ENCODE measurements around the gene TP53RK. TPM values are rescaled to one million over a fixed set of nuclear protein-coding genes. Genes with fewer than 3 reads are reported as not detected.

Gene TP53RK
- total RNA-seq, 1 donor from 2014 or later, result 19.5 TPM

GRCh38 chr20:46683011-46683667 lies 6.1 kb downstream of the TP53RK start:
- Mint-ChIP-seq H3K27ac (ENCODE audit: unreplicated experiment) (no peak overlapping the region), H3K9me3 (no peaks in the 10 kb centered on the region), H3K4me1 (peaks cover 46% of the 10 kb centered on the region), H3K27me3 (ENCODE audit: low read depth) (no peaks in the 10 kb centered on the region), H3K36me3 (ENCODE audit: low read depth) (peaks cover 10% of the 10 kb centered on the region), H3K4me3 (peak overlapping the region; percentile 73)
- no peak for TF ChIP-seq CTCF (conservative IDR thresholded peaks at IDR 0.05)
- DNase-seq (ENCODE audit: low read depth, low spot score), result no peak

- H3K9me3 Mint-ChIP-seq, result no peaks in the 10 kb centered on the region
- no peak overlapping the region for H3K27ac Mint-ChIP-seq (ENCODE audit: unreplicated experiment)
- no peak for DNase-seq (ENCODE audit: low read depth, low spot score)
- no peaks in the 10 kb centered on the region for H3K27me3 Mint-ChIP-seq (ENCODE audit: low read depth)
- no peak for TF ChIP-seq CTCF (conservative IDR thresholded peaks at IDR 0.05)
- H3K4me1 Mint-ChIP-seq, result peaks cover 37% of the 10 kb centered on the region
- H3K36me3 Mint-ChIP-seq (ENCODE audit: low read depth), result peaks cover 10% of the 10 kb centered on the region
- H3K4me3 Mint-ChIP-seq, result peak overlapping the region; percentile 70
Measured at GRCh38 chr20:46682063-46682821, 7.0 kb downstream of the TP53RK start.

- Mint-ChIP-seq H3K27ac (ENCODE audit: unreplicated experiment) (no peak overlapping the region), H3K4me3 (peak overlapping the region; percentile 70), H3K4me1 (peaks cover 33% of the 10 kb centered on the region), H3K9me3 (no peaks in the 10 kb centered on the region), H3K27me3 (ENCODE audit: low read depth) (no peaks in the 10 kb centered on the region), H3K36me3 (ENCODE audit: low read depth) (peaks cover 7% of the 10 kb centered on the region)
- DNase-seq (ENCODE audit: low read depth, low spot score), result peak; percentile 72
- TF ChIP-seq CTCF (conservative IDR thresholded peaks at IDR 0.05), result peak; percentile 85
Measured at GRCh38 chr20:46681032-46681854, 8.0 kb downstream of the TP53RK start.

- Mint-ChIP-seq H3K36me3 (ENCODE audit: low read depth) (peaks cover 4% of the 10 kb centered on the region), H3K27ac (ENCODE audit: unreplicated experiment) (no peak overlapping the region), H3K4me3 (no peak overlapping the region), H3K9me3 (no peaks in the 10 kb centered on the region), H3K27me3 (ENCODE audit: low read depth) (no peaks in the 10 kb centered on the region), H3K4me1 (peaks cover 33% of the 10 kb centered on the region)
- no peak for DNase-seq (ENCODE audit: low read depth, low spot score)
- TF ChIP-seq CTCF (conservative IDR thresholded peaks at IDR 0.05), result no peak
Measured at GRCh38 chr20:46680684-46681031, 8.6 kb downstream of the TP53RK start.

GRCh38 chr20:46678516-46678915 lies 10.7 kb downstream of the TP53RK start:
- Mint-ChIP-seq H3K4me1 (peaks cover 33% of the 10 kb centered on the region), H3K36me3 (ENCODE audit: low read depth) (peaks cover under 1% of the 10 kb centered on the region), H3K27me3 (ENCODE audit: low read depth) (no peaks in the 10 kb centered on the region), H3K4me3 (no peak overlapping the region), H3K27ac (ENCODE audit: unreplicated experiment) (peak overlapping the region; percentile 35), H3K9me3 (peaks cover under 1% of the 10 kb centered on the region)
- TF ChIP-seq CTCF (conservative IDR thresholded peaks at IDR 0.05), result no peak
- DNase-seq (ENCODE audit: low read depth, low spot score), result no peak
